ENCODE measurements around the gene RGS3. TPM values are rescaled to one million over a fixed set of nuclear protein-coding genes. Genes with fewer than 3 reads are reported as not detected.
A peak's percentile ranks its signal among the peaks of the same experiment; 100 is the strongest.

Gene RGS3
- total RNA-seq, 2 experiments from 2014 or later: 51.0 to 51.5 TPM

GRCh38 chr9:113520109-113520642 lies 56.6 kb downstream of the RGS3 start:
- H3K4me1 Mint-ChIP-seq (ENCODE audit: low read depth): peaks cover 85% of the 10 kb centered on the region
- peak; percentile 40 for ATAC-seq
- intact Hi-C loops (cut with micrococcal nuclease): no loop called here
- peak overlapping the region; percentile 94 for H3K27ac Mint-ChIP-seq
- no peaks in the 10 kb centered on the region for H3K27me3 Mint-ChIP-seq
- TF ChIP-seq CTCF (IDR thresholded peaks at IDR 0.05): no peak
- peak; percentile 77 for DNase-seq
- peaks cover 64% of the 10 kb centered on the region for H3K36me3 Mint-ChIP-seq (ENCODE audit: low read depth)
- ChIA-PET POLR2A (interaction anchor here (0.6 to 1.4 kb wide), 5 partner anchors 20 to 114 kb away, joined by 3 to 5 read pairs (median 4); no protein-coding TSS in a partner anchor), CTCF (interaction anchor here (0.9 to 4.4 kb wide), 6 partner anchors 59 to 138 kb away, joined by 3 to 18 read pairs (median 4); no protein-coding TSS in a partner anchor)
- peak overlapping the region; percentile 95 for H3K4me3 Mint-ChIP-seq
- no peaks in the 10 kb centered on the region for H3K9me3 Mint-ChIP-seq

GRCh38 chr9:113521693-113522255 lies 58.2 kb downstream of the RGS3 start:
- ATAC-seq (no peak), DNase-seq (no peak)
- H3K27me3 Mint-ChIP-seq: no peaks in the 10 kb centered on the region
- peaks cover 88% of the 10 kb centered on the region for H3K4me1 Mint-ChIP-seq (ENCODE audit: low read depth)
- CTCF ChIA-PET: interaction anchor here (0.8 to 4.4 kb wide), 7 partner anchors 10 to 212 kb away, joined by 3 to 18 read pairs (median 4); partner anchors contain the start of gene ALAD
- POLR2A ChIA-PET: interaction anchor here (0.8 to 6.1 kb wide), 2 partner anchors 58 to 112 kb away, joined by 3 to 50 read pairs; no protein-coding TSS in a partner anchor
- no peak for TF ChIP-seq CTCF (IDR thresholded peaks at IDR 0.05)
- peak overlapping the region; percentile 69 for H3K4me3 Mint-ChIP-seq
- H3K36me3 Mint-ChIP-seq (ENCODE audit: low read depth): peaks cover 80% of the 10 kb centered on the region
- intact Hi-C loops (cut with micrococcal nuclease): loop anchor here (2.0 kb wide), 1 partner anchor 57 kb away; no protein-coding TSS in a partner anchor
- H3K27ac Mint-ChIP-seq: peak overlapping the region; percentile 34
- no peaks in the 10 kb centered on the region for H3K9me3 Mint-ChIP-seq

GRCh38 chr9:113522419-113522818 lies 58.9 kb downstream of the RGS3 start:
- DNase-seq: no peak
- Mint-ChIP-seq H3K27me3 (no peaks in the 10 kb centered on the region), H3K27ac (peak overlapping the region; percentile 71), H3K4me1 (ENCODE audit: low read depth) (peaks cover 88% of the 10 kb centered on the region), H3K36me3 (ENCODE audit: low read depth) (peaks cover 84% of the 10 kb centered on the region), H3K4me3 (peak overlapping the region; percentile 69), H3K9me3 (no peaks in the 10 kb centered on the region)
- intact Hi-C loops (cut with micrococcal nuclease): loop anchor here (2.0 kb wide), 1 partner anchor 56 kb away; no protein-coding TSS in a partner anchor
- ChIA-PET CTCF (interaction anchor here (0.8 to 4.4 kb wide), 7 partner anchors 10 to 212 kb away, joined by 3 to 18 read pairs (median 4); partner anchors contain the start of gene ALAD), POLR2A (interaction anchor here (1.6 to 6.1 kb wide), 4 partner anchors 9 to 58 kb away, joined by 4 to 50 read pairs (median 18); no protein-coding TSS in a partner anchor)
- ATAC-seq: no peak
- TF ChIP-seq CTCF (IDR thresholded peaks at IDR 0.05): no peak

- POLR2A ChIA-PET: interaction anchor here (1.0 to 6.1 kb wide), 7 partner anchors 10 to 112 kb away, joined by 4 to 50 read pairs (median 7); partner anchors contain the start of genes C9orf43 and POLE3
- Mint-ChIP-seq H3K27ac (peak overlapping the region; percentile 71), H3K4me1 (ENCODE audit: low read depth) (peaks cover 92% of the 10 kb centered on the region), H3K27me3 (no peaks in the 10 kb centered on the region), H3K9me3 (no peaks in the 10 kb centered on the region), H3K36me3 (ENCODE audit: low read depth) (peaks cover 84% of the 10 kb centered on the region), H3K4me3 (peak overlapping the region; percentile 69)
- no peak for TF ChIP-seq CTCF (IDR thresholded peaks at IDR 0.05)
- intact Hi-C loops (cut with micrococcal nuclease): loop anchor here (1.0 to 2.0 kb wide), 2 partner anchors 11 to 56 kb away; no protein-coding TSS in a partner anchor
- ATAC-seq (no peak), DNase-seq (no peak)
- CTCF ChIA-PET: interaction anchor here (0.8 to 4.4 kb wide), 9 partner anchors 56 to 213 kb away, joined by 3 to 18 read pairs (median 4); partner anchors contain the start of gene ALAD
Measured at GRCh38 chr9:113522858-113523257, 59.3 kb downstream of the RGS3 start.

All from activated CD8-positive, alpha-beta T cell treated with anti-CD3 and anti-CD28 coated beads for 36 hours (primary cell).